GM12801 (cell line): ENCODE measurements around the gene MAPKAPK2.

Experiments used
- TF ChIP-seq, protein P1 (sequence below): IDR thresholded peaks from one replicate; pipeline ENCODE4 v1.5.1; 2011; ENCODE audit warnings: control low read depth; ENCODE audit not compliant: insufficient read length; ENCODE audit errors: extremely low read depth

The MAPKAPK2 gene

GRCh38 chr1:206719169-206719839 lies 34.6 kb downstream of the MAPKAPK2 start:
- TF ChIP-seq, protein P1, sequence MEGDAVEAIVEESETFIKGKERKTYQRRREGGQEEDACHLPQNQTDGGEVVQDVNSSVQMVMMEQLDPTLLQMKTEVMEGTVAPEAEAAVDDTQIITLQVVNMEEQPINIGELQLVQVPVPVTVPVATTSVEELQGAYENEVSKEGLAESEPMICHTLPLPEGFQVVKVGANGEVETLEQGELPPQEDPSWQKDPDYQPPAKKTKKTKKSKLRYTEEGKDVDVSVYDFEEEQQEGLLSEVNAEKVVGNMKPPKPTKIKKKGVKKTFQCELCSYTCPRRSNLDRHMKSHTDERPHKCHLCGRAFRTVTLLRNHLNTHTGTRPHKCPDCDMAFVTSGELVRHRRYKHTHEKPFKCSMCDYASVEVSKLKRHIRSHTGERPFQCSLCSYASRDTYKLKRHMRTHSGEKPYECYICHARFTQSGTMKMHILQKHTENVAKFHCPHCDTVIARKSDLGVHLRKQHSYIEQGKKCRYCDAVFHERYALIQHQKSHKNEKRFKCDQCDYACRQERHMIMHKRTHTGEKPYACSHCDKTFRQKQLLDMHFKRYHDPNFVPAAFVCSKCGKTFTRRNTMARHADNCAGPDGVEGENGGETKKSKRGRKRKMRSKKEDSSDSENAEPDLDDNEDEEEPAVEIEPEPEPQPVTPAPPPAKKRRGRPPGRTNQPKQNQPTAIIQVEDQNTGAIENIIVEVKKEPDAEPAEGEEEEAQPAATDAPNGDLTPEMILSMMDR, result no peak

GRCh38 chr1:206721454-206721853 lies 36.7 kb downstream of the MAPKAPK2 start:
- TF ChIP-seq, protein P1, result no peak

DNA sequence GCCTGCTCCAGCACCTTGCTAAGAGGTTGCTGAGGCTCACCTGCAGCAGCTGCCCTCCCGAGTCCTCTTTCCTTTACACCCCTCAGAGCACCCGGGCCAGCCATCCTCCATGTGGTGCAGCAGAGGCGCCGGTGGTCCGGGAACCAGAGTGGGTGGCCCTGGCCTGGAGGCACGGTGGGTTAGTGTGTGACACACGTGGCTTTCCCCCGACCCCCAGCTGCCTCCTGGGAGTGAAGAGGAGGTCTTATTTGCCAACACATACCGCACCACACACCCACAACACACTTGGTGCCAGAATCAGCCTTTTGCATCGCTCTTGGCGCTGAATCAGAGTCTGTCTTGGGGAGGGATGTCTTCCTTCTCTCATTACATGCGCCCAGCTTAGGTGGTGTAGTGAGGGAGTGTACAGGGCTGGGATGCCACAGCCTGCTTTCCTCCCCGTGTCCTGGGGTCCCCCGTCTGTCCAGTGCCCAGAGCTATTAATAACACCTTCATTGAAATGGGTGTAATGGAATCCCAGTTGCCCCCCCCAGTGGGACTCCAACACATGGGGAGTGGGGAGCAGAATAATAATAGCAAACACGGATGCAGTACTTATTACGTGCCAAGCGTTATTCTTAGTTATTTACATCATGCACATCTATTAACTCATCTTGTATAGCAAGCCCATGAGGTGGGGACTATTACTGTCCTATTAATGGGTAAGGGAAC lies 38.2 kb downstream of the MAPKAPK2 start:
- TF ChIP-seq, protein P1, result no peak

- TF ChIP-seq, protein P1, result no peak
Observed at GRCh38 chr1:206723462-206723804, 38.7 kb downstream of the MAPKAPK2 start.

DNA sequence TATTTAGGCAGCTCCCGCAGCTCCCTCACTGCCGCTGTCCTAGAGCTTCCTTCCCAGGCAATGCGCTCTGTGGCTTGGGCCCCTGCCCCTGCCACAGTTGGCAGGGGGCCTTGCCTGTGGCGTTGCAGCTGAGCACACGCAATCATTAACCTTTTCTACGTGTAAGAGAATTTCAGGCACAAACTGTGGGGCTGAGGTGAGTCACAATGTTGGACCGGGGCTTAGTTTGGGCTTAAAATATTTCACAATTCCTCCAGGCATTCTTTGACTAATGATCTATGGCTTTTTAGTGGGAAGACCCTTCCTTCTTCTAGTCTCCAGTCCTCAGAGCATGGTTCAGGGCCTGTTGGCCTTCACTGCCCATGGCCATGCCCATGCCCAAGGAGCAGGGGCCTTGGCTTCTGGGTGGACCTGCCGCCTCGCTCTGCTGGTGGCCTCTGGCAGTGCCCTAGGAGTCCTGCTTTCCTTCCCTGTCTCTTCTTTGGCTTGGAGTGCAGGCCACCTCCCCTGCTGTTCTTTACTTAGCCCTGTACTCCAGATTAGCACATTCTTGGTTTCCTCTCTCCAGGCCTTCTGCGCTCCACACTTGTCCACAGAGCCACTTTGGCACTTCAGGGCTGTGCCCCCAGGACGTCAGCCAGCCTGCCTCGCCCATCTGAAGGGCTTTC lies 39.2 kb downstream of the MAPKAPK2 start:
- TF ChIP-seq, protein P1, result no peak

GRCh38 chr1:206725109-206725963 lies 40.6 kb downstream of the MAPKAPK2 start:
- TF ChIP-seq, protein P1, result no peak
